SK-MEL-5 (cell line): ENCODE data around the gene AFAP1L1. TPM values are rescaled to one million over a fixed set of nuclear protein-coding genes. Genes with fewer than 3 reads are reported as not detected.
A peak's percentile ranks its signal among the peaks of the same experiment; 100 is the strongest.

ENCODE experiments used
- DNase-seq: peaks from one replicate; pipeline ENCODE4 v3.0.0-alpha.2; 2016; ENCODE audit warnings: low read depth, low spot score
- in situ Hi-C: cut with HindIII; loops from 2 replicates; pipeline ENCODE4 v1.10.0; 2016; ENCODE audit warnings: low sequenced_read_pairs, high pct_unique_total_duplicates, low pct_unique_long_range_greater_than_20kb
- polyA plus RNA-seq, 2 experiments: library from polyadenylated mRNA; depleted of rRNA; stranded (reverse); fragments of >200 nt; gene quantifications; 2 replicates each; pipeline ENCODE4 v1.2.3, GENCODE V29; 2015
- total RNA-seq: library from RNA; depleted of rRNA; stranded (reverse); fragments of >200 nt; shearing (Covaris generic); gene quantifications from 2 replicates; pipeline ENCODE4 v1.2.3, GENCODE V29; 2014; rRNA removed

Gene AFAP1L1
- total RNA-seq = 17.4 and 18.0 TPM in 2 replicates
- 13.1 and 16.2 TPM in 2 replicates for polyA plus RNA-seq (2015; cell fraction: cytosol; rRNA removed)
- 13.3 and 14.2 TPM in 2 replicates for polyA plus RNA-seq (2015; cell fraction: nucleus; rRNA removed)

- peak; percentile 53 for DNase-seq
- in situ Hi-C loops = no loop called here
Measured at GRCh38 chr5:149271716-149272563, at the start of gene AFAP1L1. AFAP1L1 (plus strand) TSS chr5:149271859; CDS start chr5:149271969, 110 bp downstream.

- in situ Hi-C loops = no loop called here
- DNase-seq = no peak
Measured at GRCh38 chr5:149223081-149223848, 48.4 kb upstream of the AFAP1L1 start.

DNA sequence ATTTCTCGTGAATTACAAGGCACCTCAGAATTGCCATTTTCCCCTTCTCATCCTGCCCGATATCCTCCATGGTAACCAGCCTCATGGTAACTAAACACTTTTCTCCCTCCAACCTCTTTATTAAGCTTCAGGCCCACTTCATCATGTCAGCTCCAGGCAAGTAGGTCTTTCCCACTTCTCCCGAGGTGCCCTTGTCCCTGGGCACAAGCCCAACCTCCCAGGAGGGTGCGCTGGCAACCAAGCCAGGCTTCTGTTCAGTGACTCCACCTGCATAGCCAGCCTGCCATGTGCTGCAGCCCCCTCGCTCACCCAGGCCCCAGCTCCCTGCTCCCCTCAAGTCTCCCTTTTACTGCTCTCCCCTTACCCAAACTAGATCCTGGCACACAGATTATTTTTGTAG, 47.4 kb upstream of the AFAP1L1 start:
- in situ Hi-C loops = no loop called here
- DNase-seq = no peak

GRCh38 chr5:149227168-149227826, 44.4 kb upstream of the AFAP1L1 start:
- in situ Hi-C loops = no loop called here
- DNase-seq = no peak

- in situ Hi-C loops = no loop called here
Measured at GRCh38 chr5:149228618-149229297, 42.9 kb upstream of the AFAP1L1 start.

DNA sequence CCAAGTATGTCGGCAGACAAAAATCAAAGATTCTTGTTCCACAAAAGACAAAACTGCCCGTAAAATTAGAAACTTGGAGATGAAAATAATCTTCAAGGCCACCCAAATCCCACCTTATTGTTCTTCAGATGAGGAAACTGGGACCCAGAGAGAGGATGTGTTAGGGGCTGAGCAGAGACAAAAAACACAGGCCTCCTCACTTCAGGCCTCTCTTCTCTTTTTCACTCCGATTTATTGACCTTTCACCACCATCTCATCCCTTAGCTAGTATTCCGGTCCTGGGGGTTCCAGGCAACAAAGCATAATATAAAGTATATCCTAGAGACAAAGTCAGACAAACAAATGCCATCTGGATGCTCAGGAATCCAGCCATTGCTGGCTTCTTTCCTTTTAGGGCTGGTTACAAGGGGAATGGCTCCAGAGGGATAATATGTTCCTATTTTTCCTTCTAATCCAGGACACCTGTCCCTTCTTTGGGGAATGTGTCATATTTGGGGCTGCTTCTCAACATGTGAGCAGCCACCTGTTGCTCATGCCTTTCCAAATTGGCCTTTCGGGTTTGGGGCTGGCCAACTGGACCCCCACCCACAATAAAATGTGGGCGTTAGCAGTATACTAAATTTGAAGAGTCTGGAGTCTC, 42.2 kb upstream of the AFAP1L1 start:
- in situ Hi-C loops = no loop called here
- DNase-seq = no peak

More at GRCh38 chr5:149228618-149229297, 42.9 kb upstream of the AFAP1L1 start:
- peak; percentile 84 for DNase-seq

DNA sequence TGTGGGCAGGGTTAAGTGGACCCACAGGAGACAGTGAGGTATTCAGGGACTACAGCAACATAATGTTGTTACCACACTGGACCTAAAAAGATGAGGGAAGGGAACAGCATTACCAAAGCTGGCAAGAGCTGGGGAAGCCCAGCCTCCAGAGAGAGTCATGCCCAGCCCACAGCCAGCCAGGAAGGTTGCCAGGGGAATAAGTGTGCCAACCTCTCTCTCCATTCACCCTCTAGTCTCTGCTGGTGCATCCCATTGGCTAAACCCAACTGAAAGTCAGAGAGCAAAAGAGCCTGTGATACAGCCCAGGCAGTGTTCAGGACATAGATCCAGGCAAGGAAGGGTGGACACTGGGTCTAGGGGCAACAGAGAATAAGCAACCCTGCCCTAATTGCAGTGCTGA, 35.8 kb upstream of the AFAP1L1 start:
- in situ Hi-C loops = no loop called here

GRCh38 chr5:149237662-149238061, 34.0 kb upstream of the AFAP1L1 start:
- peak; percentile 21 for DNase-seq
- in situ Hi-C loops = no loop called here

More for the DNA sequence above, 35.8 kb upstream of the AFAP1L1 start:
- DNase-seq = no peak

DNA sequence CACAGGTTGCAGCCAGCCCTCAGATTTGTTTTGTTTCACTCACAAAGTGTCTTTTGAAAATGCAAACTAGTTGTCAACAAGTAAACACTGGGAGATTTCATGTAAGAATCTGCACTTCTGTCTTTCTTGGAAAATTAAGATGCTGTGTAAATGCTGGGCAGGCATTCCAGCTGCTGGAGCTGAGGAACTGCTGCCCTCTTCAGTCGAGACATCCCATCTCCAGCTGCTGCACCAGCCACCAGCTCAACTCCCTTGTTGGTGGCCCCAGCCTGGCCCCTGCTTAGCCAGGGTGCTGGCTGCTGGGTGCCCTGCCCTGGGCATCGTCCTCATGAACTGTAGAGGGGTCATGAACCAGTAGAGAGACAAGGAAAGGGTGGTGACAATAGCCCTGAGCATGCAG, 33.1 kb upstream of the AFAP1L1 start:
- no peak for DNase-seq
- in situ Hi-C loops = no loop called here

GRCh38 chr5:149239917-149240316, 31.7 kb upstream of the AFAP1L1 start:
- in situ Hi-C loops = no loop called here
- DNase-seq = no peak

DNA sequence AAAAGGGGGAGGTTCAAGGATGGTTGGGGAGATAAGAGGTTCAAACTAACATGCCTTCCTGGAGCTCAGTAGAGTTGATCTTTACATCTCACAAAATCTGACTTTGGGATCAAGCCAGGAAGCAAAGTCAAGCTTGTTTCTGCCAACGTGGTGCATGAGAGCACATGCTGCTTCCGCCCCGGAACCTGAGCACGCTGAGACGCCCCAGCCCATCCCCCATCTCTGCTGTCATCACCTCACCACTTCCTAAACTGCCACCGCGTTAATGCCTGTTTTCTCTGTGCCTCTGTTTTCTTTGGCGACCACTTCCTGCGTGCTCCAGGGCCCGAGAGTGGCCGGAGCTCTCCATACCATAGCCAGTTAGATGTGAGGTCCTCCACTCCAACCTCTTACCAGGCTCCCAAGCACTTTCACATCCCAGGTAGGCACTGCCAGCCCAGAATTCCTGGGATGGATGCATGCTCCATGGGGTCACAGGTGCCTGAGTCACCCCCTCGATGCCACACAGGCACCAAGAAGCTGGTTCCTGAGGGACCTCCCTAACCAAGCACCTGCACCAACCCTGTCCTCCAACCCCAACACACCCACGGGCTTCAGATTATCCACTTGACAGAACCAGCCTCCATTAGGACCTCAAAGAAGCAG, 31.2 kb upstream of the AFAP1L1 start:
- in situ Hi-C loops = no loop called here
- no peak for DNase-seq

DNA sequence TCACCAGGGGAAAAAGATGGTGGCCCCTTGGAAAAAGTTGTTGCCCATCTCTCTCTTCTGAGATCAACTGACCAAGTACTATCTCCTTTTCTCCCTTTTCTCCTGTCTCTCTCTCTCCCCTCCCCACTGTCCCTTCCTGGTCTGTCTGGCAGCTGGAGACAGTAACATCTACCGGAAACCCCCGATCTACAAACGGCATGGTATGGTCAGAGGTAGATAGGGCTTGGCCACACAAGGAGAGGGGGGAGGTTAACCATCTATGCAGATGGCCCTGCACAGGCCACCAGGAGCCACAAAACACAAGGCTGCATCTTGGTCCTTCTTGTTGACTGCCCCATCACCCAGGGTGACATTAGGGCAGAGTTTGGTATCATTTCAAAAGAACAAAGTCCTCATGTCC, 29.3 kb upstream of the AFAP1L1 start:
- DNase-seq = no peak
- in situ Hi-C loops = no loop called here

- DNase-seq = no peak
- in situ Hi-C loops = no loop called here
Measured at GRCh38 chr5:149246906-149247305, 24.8 kb upstream of the AFAP1L1 start.

DNA sequence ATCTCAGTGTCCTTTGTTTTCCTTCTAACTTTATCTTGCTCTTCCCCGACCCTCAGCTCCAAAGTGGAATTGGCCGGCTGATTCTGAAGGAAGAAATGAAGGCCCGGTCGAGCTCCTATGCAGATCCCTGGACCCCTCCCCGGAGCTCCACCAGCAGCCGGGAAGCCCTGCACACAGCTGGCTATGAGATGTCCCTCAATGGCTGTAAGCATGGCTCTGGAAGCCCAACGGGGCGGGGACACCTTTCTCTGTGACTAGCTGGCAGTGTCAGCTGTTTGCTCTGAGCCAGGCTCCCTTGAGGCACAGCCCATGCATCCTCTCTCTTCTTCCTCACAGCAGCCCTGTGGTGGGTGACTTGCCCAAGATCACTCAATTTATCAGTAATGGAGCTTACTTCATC, 23.9 kb upstream of the AFAP1L1 start:
- no peak for DNase-seq
- in situ Hi-C loops = no loop called here

DNA sequence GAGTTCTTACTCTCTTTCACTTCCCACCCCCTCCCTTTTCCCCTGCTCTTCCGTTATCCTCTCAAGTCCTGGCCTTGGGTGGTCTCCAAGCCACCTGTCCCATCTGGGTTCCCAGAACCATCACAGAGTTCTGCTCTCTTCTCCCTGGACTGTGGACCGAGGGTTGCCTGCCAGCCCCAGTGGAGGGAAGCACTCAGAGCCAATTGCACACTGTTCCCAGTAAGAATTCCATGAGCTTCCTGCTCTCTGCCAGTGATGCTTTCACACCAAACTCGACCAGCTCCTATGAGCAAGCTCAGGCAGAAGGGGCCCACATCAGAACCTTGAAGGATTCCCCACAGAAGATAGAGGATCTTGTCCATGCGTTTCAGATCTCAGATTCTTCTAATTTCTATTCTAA, 20.1 kb upstream of the AFAP1L1 start:
- in situ Hi-C loops = no loop called here
- DNase-seq = no peak

DNA sequence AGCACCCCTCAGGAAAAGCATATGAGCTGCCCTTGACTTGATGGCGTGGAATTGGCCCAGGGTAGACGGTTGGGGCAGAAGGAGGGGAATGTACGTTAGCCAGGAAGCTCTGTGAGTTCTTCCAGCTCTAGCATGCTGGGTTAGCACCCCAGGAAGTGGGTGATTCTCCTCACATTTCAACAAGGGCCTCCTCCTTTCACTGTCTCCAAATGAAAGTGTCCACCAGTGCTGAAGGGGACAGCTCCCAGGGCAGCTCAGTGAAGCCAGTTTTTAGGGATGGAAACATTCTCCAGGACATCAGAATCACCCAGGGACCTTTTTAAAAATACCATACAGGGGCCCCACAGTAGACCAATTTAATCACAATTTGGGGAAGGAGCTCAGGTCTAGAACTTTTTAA, 17.2 kb upstream of the AFAP1L1 start:
- in situ Hi-C loops = no loop called here
- DNase-seq = peak; percentile 4

DNA sequence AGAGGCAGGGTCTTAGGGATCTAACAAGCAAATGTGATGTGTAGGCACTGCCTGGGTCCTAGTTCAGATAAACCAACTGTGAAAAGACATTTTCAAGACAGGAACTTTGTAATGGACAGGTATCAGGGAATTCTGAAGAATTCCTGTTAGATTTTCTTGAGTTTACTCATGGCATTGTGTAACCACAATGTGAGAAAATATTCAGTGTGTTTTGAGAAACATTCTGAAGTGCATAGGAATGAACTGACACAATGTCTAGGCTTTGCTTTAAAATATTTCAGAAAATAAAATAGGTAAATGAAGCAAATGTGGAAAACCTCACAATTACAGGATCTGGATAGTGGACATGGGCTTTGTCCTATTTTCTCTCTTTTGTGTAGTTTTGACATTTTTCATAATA, 15.2 kb upstream of the AFAP1L1 start:
- no peak for DNase-seq
- in situ Hi-C loops = no loop called here
